Measurements from ENCODE around the gene OCA2.

DNA sequence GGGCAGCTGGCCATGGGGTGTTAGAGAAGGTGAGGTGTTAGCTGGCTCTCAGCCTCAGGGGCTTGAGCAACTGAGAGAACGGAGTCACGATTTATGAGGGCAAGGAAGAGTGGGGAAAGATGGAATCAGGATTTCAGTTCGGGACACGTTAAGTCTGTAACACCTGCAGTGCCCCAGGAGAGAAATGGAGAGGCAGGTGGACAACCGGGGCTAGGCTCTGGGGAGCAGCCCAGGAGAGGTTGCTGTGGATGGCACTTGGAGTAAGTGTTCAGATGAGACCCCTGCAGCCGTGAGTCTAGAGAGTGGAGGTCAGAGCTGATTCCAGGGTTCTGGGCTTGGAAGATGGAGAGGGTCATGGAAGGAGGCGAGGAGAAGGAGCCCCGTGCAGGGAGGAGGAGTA is 237.9 kb downstream of the OCA2 start:
- no peak for TF ChIP-seq SIN3A (IDR thresholded peaks at IDR 0.05; ENCODE audit: borderline replicate concordance, insufficient read depth, low read depth, low read length)
- TF ChIP-seq, protein P1, sequence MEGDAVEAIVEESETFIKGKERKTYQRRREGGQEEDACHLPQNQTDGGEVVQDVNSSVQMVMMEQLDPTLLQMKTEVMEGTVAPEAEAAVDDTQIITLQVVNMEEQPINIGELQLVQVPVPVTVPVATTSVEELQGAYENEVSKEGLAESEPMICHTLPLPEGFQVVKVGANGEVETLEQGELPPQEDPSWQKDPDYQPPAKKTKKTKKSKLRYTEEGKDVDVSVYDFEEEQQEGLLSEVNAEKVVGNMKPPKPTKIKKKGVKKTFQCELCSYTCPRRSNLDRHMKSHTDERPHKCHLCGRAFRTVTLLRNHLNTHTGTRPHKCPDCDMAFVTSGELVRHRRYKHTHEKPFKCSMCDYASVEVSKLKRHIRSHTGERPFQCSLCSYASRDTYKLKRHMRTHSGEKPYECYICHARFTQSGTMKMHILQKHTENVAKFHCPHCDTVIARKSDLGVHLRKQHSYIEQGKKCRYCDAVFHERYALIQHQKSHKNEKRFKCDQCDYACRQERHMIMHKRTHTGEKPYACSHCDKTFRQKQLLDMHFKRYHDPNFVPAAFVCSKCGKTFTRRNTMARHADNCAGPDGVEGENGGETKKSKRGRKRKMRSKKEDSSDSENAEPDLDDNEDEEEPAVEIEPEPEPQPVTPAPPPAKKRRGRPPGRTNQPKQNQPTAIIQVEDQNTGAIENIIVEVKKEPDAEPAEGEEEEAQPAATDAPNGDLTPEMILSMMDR (IDR thresholded peaks at IDR 0.05): no peak

All from Panc1 (cell line).